B cell (primary cell): ENCODE results near the gene METAP2.

Experiments used
- EZH2 ChIP-seq: IDR thresholded peaks from 2 replicates; pipeline ENCODE4 v1.6.1; 2012; ENCODE audit warnings: borderline replicate concordance, low read depth, mild to moderate bottlenecking, moderate library complexity, low read length; ENCODE audit not compliant: insufficient read depth, poor library complexity, severe bottlenecking
- TF ChIP-seq, protein P1 (sequence below): fragments of 200-600 bp; IDR thresholded peaks from one replicate; pipeline ENCODE4 v1.8.0; 2022; ENCODE audit warnings: antibody characterized with exemption, mild to moderate bottlenecking

DNA sequence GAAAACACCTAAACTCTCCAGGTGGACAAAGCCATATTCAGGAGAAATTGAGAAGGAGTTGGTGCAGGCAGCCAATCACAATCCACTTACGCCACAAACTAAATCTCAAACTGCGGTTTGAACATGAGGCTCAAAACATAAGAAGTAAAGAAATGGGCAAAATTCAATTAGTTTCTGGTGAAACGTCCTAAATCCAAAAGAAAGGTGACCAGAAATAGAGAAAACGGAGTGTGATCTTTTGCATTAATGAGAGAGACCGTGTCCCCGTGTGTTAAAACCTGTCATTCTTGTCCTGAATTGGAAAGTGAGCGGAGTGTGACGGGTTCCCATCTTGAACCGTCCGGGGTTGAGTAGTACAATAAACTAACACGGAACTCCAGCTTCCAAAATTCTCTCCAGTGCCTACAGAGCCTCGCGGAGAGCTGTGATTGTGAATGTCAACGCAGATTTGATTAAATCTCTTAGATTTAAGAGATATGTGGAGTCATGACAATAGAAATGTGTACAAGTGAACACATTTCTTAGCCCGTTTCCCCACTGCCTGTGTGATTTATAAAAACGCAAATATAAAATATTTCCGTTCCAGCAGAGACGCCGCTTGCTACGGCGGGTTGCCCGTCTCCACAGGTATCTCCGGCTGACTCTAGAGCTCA, 595 bp upstream of the METAP2 start:
- TF ChIP-seq, protein P1, sequence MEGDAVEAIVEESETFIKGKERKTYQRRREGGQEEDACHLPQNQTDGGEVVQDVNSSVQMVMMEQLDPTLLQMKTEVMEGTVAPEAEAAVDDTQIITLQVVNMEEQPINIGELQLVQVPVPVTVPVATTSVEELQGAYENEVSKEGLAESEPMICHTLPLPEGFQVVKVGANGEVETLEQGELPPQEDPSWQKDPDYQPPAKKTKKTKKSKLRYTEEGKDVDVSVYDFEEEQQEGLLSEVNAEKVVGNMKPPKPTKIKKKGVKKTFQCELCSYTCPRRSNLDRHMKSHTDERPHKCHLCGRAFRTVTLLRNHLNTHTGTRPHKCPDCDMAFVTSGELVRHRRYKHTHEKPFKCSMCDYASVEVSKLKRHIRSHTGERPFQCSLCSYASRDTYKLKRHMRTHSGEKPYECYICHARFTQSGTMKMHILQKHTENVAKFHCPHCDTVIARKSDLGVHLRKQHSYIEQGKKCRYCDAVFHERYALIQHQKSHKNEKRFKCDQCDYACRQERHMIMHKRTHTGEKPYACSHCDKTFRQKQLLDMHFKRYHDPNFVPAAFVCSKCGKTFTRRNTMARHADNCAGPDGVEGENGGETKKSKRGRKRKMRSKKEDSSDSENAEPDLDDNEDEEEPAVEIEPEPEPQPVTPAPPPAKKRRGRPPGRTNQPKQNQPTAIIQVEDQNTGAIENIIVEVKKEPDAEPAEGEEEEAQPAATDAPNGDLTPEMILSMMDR, result no peak
- TF ChIP-seq EZH2, result no peak
